Fibroblast of upper back skin (primary cell): ENCODE results near the gene AKR1B1.

Experiments
- DNase-seq: peaks from one replicate; pipeline ENCODE4 v3.0.0-alpha.2; 2013

AKR1B1 gene

DNA sequence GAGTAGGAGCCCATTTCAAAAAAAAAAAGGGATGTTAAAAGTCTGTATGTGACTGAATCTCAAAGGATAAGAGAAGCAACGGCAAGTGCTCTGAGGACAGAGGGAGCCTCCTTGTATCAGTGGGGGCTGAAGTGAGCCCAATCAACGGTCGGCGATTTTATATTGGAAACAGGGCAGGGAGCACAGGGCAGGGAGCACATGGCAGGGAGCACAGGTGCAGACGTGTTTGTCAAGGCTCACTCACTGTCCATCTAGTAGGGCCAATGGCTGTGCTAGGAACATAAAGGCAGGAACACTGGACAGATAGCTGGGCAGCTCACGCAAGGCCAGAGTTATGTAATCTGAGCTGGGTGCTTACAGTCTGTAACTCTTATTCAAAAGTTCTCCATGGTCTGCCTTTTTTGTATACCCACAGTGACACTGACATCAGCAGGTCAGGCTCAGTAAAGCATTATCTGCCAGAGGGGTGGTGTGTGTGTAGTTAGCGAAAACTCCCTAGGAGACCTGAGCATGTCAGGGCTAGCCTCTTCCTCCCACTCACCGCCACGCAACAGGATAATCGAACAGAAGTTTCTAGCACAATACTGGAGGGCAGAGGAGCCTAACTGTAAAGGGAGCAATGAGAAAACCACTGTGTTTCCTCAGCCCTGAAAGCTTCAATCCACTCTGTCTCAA, 15.4 kb downstream of the AKR1B1 start:
- no peak for DNase-seq

DNA sequence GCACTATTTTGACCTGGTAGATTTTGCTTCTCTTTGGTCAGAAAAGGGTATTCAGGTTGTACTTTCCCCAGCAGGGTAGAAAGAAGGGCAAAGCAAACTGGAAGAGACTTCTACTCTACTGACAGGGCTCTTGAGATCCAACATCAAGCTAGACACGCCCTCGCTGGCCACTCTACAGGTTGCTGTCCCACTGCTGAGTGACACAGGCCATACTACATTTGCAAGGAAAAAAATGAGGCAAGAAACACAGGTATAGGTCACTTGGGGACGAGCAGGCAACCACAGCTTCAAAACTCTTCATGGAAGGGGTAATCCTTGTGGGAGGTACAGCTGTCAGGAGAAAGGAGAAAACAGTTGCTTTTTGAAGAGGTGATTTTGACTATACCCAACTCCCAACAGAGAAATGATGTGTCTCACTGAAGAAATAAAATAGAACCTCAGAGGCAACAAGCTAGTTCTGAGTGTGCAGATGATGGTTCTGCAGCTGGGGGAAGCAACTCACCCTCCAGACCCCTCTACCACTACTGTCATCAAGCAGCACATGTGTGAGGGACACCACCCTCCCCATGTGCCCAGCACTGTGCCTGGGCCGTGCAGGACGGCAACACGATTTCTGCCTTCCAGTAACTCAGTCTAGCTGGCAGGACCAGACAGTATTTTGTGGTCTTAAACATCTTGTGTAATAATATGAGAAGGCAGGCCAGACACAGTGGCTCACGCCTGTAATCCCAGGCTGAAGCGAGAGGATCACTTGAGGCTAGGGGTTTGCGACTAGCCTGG, 16.3 kb downstream of the AKR1B1 start:
- no peak for DNase-seq

DNA sequence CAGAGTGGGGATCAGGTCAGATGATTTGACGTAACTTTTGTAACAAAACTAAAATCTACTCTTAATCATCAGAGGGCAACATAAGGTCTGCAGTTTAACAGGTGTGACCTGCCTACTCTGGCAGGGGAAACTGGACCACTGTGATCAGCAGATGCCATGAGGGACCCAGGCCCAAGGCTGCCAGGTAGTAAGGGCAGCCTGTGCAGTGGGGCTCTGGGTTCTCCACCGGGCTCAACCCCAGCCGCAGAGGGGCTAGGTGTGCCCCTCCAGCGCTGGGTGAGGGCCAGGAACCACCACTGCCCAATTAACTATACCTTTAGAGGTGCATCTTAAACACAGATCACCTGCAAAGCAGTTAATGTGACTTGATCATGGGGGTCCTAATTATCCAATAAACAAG, 17.6 kb downstream of the AKR1B1 start:
- no peak for DNase-seq

DNA sequence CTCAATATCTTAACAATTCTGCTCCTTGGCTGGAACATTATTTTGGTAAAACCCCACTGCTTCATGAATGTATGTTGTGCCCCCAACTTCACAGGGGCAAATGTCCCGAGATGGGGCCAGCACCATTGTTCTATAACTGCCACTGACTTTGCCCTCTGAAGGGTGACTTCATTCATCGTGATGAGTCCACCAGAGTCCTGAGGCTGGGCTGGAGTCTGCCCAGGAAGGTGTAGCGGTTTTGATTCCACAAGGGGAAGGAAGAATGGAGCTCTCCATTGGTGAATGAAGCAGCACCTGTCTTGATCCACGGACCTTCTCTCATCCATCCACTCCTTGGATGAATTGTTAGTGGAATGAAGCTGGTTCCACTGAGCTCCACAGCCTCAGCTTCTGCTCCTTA, 18.4 kb downstream of the AKR1B1 start:
- DNase-seq: no peak

DNA sequence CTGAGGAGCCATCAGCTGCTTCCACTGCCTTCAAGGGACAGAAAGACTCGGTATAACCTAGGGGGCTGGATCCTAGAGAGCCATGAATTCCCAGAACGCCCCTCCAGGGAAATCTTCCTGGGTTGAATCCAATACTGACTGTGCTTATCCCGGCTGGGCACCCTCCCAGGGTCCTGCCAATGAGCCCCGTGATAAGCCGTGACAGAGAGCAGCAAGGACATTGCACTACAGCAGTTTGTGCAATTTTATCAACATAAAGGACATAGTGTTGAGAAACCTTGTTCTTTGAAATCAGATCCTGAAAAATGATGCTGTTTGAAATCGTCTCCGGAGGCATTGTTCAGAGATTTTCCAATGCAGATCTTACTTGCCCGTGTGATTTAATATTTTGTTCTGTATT, 18.8 kb downstream of the AKR1B1 start:
- no peak for DNase-seq

DNA sequence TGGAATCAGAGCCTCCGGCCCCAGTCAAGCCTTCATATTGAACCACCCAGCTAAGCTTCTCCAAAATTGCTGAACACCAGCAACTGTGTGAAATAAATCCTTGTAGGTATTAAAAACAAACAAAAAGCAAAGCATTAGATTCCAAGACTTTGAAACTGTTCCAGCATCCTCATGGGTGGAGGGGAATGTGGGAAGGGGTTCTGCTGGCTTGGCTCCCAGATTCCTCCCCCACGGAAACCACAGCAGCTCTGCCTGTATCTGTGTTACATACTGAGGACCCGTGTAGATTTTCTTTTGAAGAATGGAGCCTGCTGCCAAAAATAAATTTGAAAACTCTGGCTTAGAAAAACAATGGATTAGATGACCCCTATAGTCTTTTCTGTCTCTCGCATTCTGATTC, 20.0 kb downstream of the AKR1B1 start:
- no peak for DNase-seq

DNA sequence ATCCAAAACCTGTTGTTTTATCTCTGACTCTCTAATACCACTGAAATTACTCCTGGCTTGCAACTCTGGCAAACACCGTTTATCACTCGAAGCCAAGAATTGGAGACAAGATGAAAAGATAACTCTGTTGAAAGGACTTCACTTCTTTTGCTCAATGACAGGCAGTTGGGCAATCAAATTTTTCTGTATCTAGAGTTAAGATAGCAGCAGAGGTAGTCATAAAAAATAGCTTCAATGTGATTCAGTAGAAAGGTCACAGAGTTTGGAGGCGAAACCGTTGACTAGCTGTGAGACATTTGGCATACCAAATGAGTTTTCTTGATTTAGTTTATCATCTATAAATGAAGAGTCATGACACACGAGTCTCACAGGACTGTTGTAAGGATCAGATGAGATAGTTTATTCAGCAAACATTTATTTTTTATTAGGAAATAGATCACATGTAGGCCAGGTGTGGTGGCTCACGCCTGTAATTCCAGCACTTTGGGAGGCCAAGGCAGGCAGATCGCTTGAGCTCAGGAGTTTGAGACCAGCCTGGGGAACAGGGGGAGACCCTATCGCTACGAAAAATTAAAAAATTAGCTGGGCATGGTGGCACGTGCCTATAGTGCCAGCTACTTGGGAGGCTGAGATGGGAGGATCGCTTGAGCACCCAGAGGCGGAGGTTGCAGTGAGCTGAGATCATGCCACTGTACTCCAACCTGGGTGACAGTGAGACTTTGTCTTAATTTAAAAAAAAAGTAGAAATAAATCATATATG, 23.6 kb downstream of the AKR1B1 start:
- peak; percentile 72 for DNase-seq

DNA sequence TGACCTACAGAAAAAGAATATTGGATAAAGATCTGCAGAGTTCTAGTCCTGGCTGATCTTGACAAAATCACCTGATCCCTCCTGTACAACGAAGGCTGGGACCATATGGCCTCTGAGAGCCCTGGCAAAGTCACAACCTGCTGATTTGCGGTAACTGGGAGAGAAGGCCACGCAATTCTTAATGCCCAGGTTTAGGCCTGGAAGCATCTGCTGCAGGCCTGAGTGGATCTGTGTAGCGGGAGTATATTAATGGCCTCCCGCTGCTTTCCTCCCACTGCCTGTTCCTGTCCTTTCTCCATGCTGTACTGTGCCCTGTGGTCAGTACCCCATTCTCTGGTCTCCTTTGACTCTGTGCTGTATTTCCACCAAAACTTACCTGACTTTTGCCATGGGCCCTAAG, 24.2 kb downstream of the AKR1B1 start:
- DNase-seq: no peak

DNA sequence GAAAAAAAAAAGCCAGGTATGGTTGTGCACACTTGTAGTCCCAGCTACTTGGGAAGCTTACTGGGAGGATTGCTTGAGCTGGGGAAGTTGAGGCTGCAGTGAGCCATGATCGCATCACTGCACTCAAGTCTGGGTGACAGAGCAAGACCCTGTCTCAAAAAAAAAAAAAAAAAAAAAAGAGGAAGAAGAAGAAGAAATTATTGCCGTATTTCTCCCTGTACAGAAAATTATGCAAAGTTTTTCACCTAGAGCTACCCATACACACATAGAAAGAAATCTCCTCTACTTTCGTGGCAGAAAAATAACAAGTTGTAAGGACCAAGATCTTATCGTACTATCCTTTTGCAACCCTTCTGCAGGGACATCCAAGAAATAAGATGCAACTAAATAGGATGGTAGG, 25.5 kb downstream of the AKR1B1 start:
- DNase-seq: no peak

DNA sequence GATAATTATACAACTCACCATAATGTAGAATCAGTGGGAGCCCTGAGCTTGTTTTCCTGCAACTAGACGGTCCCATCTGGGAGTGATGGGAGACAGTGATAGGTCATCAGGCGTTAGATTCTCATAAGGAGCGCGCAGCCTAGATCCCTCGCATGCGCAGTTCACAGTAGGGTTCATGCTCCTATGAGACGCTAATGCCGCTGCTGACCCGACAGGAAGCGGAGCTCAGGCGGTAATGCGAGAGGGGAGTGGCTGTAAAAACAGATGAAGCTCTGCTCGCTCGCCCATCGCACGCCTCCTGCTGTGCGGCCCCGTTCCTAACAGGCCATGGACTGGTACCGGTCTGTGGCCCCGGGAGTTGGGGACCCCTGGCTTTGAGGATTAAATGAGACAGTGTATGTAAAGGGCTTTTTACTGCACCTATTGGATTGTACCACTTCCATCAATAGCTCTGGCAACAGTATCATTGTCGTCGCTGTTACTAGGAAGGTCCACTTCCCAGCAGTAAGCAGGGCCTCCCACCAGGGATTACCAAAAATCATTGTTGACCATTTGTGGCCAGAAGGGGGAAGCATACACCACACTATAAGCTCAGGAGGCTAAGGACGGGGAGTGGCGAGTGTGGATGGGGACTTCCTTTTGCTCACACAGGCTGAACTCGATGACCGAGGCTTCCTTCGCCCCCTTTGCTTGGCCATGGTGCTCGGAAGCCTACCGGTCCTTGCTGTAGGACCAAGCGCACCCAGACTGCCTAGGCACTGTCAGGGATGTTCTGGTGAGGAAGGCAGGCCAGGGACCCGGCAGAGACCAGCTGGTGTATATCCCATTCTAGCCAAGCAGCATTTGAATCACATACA, 26.4 kb downstream of the AKR1B1 start:
- peak; percentile 91 for DNase-seq

DNA sequence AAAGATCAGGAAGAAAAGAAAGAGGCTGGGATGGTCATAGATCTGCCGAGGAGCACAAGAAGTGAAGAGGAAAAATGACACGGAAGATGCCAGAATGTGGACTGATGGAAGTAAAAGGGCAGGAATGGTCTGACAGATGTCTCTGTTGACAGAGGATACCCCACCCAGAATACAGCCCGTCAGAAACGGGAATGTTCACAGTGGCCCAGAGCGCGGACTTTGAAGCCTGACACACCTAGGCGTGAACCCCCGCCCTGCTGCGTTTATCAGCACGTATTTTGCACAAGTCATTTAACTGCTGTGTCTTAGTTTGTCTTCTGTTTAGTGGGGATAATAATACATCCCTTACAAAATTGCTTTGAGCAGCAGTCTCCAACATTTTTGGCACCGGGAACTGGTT, 27.1 kb downstream of the AKR1B1 start:
- DNase-seq: no peak

DNA sequence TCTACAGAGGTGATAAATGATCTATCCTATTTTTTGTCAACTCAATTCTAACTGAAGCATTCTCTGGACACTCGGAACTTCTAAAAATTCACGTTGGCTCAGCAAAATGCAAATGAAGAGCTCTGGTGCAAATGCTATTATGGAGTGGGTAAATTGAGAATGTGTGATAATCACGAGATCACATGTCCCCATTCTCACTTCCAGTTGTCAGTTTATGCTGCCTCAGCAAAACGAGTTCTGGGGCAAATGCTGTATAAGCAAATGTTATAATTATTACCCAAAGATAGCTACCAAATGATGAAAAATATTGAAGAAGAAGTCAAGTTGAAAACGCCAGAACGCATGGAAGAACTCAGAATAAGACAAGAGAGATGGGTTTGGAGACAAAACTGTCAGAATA, 29.4 kb downstream of the AKR1B1 start:
- no peak for DNase-seq

DNA sequence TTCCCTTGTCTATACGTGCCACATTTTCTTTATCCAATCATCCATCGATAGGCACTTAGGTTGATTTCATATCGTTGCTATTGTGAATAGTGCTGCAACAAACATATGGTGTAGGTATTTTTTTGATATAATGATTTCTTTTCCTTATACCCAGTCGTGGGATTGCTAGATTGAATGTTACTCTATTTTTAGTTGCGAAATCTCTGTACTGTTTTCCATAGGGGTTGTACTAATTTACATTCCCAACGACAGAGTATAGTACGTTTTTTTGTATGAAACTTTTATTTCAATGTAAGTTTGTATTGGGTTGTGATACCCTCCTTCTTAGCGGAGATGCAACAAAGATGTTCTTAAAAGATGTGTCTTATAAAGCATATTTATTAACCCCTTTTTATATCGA, 30.0 kb downstream of the AKR1B1 start:
- no peak for DNase-seq

DNA sequence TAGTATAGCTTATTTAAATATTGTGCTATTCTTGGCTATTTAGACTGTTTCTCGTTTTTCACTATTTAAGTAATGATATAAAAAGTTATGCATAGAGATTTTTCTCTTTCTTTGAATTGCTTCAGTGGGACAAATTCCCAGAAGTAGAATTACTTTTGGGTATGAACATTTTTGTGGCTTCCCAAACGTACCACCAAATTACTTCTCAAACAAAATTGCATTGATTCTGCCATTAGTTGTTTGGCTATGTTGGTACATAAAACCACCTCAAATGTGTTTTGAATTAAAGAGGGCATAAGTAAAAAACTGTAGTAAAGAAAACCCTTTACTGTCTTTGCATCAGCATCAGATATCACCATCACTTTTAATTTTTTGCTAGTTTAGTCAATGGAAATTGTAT, 31.0 kb downstream of the AKR1B1 start:
- DNase-seq: peak; percentile 17

DNA sequence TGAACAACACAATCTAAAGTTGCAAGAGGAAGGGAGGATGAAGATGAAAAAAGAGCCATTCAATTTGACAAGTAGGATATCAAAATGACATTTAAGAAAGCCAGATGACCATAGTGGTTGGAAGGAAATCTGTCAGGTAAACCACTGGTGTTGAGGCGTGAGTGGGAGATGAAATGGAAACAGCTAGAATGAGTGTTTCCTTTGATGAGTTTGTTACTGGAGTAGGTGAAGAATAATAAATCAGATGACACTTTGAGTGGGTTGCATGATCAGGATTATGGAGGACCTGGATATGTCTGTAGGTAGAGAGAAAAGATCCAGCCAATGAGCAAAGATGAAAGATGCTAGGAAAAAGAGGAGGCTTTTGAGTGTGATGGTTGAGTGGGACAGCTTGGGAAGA, 33.1 kb downstream of the AKR1B1 start:
- no peak for DNase-seq

DNA sequence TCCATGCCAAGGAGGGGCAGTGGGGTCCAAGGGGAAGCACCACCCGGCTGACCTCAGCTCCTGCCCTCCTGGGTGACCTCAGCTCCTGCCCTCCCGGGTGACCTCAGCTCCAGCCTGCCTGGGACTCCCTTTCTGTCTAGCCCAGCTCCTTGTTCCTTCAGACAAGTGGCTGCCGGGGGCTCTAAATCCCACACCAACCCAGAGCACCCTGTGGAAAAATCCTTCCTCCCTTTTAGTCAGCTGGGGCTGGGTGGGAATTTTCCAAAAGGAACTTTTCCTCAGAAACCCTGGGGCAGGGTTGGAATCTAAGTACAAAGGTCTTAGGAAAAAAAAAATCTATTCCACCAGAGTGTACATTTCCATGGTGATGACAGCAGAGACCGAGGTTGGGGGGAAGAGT, 36.3 kb downstream of the AKR1B1 start:
- DNase-seq: no peak

DNA sequence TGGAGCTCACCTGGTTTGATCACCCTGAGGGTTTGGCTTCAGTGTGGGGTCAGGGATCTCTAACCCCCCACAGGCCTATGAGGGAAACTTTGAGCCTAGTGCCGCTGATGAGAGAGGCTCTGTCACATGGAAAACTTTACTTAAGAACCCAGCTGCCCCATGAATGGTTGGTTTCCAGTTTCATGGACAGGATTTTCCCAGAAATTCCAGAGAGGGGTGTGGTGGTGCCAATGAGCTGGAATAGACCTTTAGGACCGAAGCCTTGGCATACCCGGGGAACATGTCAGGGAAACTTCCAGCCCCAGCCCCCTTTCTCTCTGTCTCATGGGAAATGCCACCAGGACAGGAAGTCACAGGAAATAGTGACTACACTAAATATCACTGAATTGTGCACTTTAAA, 36.9 kb downstream of the AKR1B1 start:
- no peak for DNase-seq

DNA sequence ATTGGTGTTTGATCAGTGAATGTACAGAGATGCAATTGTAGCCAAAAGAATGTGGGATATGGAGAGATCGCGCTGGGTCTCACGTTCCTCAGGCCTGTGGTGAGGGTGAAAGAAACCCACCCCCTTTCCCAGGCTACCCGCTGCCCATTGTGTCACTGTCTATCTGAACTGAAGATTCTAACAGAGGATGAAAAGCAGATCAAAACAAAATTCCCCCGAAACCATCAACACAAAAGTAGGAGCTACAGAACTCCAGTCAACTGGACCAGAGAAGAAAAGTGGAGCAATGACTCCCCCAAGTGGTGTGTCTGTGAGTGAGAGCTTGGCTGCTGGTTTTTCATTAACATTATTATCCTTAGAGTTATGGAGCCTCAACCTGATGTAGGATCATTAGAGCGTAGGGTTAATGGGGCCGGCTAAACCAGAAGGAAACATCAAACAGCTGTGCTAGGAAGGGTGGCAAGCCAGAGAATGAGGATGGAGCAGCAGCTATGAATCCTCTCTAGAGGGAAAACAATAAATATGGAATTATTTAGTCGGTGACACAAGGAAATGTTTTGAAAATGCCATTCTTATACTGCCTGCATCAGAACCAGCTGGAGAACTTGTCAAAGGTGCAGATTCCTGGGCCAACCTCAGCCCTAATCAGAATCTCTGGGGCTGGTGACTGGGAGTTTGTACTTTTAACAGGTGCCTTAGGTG, 38.3 kb downstream of the AKR1B1 start:
- peak; percentile 55 for DNase-seq

DNA sequence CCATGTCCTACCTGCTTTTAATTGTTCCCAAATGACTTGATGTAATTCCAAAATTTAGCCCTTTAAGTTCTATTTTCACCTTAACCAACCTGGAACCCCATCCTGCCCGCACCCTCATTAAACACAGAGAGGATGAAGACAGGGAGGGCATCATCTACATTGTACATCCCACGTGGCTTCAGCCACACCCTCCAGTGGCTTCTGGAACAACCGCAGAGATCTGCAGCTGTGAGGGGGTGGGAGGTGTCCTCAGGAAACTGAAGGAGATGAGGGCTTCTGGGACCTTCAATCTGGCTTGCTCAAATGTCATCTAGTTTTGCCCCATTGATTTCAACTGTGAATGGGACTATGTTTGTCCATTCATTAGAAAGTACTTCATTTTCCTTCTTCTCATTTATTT, 39.0 kb downstream of the AKR1B1 start:
- DNase-seq: no peak

DNA sequence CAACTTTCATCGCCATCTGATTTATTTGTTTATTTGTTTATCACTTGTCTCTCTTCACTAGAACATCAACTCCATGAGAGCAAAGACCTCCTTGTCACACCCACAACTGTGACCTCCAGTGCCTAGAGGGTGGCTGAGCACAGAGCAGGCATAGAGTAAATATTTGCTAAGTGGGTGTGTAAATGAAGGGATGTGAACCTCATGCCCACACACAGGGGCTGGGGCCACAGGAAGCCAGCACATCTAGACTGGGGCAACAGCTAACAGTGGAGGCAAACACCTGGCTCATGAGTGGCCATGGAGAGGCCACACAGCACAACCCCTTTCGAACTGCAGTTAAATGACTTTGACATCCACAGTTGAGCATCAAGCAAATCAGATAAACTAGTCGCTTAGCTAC, 39.8 kb downstream of the AKR1B1 start:
- no peak for DNase-seq

DNA sequence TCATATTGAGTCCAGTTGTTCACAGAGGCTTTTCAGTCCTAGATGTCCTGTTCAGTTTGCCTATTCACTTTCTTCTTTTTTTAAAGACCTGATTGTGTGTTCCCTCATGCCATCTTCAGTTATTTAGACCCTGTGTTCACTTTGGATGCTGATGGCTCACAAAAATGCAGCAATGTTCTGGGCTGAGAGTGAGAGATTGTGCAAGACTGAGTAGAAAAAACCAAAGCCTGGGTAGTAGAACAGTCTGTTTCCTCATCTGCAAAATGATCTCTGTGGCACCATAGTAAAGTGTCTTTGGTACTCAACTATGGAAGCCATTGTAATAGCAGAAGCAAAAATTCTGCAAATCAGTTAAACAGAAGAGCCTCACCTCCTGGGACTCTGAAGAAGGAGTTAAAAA, 43.2 kb downstream of the AKR1B1 start:
- no peak for DNase-seq

DNA sequence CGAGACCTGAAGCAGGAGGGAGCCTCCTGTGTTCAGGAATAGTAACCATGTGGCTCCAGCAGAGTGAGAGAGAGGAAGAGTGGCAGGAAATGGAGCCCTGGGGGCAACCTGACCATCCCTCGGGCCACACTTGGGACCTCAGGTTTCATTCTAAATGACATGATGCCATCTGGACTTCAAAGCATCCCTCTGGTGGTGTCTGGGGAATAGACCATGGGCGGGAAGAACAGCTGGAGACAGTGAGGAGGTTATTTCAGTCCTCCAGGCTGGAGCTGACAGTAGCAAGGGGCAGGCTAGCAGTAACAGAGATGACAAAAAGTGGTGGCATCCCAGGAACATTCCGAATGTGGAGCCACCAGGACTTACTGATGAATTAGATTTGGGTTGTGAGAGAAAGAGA, 44.8 kb downstream of the AKR1B1 start:
- no peak for DNase-seq

DNA sequence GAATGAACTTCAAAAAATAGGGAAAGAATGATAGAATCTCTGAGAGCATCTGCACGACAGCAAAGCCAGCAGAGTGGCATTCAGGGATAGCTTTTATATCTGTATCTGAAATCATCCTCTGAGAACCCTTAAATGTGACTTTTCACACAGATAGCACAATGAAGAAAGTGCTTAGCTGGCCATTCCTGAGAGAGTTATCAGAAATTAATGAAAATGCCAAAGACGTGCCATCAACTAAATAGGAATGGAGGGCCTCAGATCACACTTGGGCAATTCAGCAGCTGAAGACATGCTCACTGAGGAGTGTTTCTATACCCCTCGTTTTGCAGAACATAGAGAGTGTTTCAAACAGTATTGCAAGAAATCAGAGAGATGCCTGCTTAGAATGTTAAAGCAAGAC, 51.6 kb downstream of the AKR1B1 start:
- no peak for DNase-seq
